Keratinocyte (primary cell): ENCODE results near the gene LRRC39. TPM values are rescaled to one million over a fixed set of nuclear protein-coding genes. Genes with fewer than 3 reads are reported as not detected.

Experiments
- DNase-seq: peaks from one replicate; pipeline ENCODE4 v3.0.0-alpha.2; 2011; ENCODE audit warnings: low read depth, missing footprints, low spot score
- FAIRE-seq: peaks from 2 replicates; lab custom pipeline; 2011; peaks lifted over from hg19 to GRCh38; lab: Jason Lieb, UNC
- H2AFZ ChIP-seq: 2 replicates; pipeline ENCODE4 v1.6.0; 2012; ENCODE audit warnings: low read length, control low read depth, inconsistent platforms; ENCODE audit not compliant: control insufficient read depth
- H3K27ac ChIP-seq: 2 replicates; pipeline ENCODE4 v1.5.1; 2011; ENCODE audit warnings: low read length; ENCODE audit not compliant: control insufficient read depth, insufficient read depth
- H3K27me3 ChIP-seq: 3 replicates; pipeline ENCODE4 v1.6.0; 2011; ENCODE audit warnings: low read length; ENCODE audit not compliant: control insufficient read depth, insufficient read depth; ENCODE audit errors: extremely low read depth
- H3K36me3 ChIP-seq, 2 experiments: 2 replicates in 1 of 2; 3 replicates in 1 of 2; pipeline ENCODE4 v1.5.1; 2011; ENCODE audit warnings: low read length in 2 of 2, mild to moderate bottlenecking in 1 of 2; ENCODE audit not compliant: control insufficient read depth in 2 of 2, insufficient read depth in 2 of 2; ENCODE audit errors: extremely low read depth in 1 of 2
- H3K4me1 ChIP-seq: 3 replicates; pipeline ENCODE4 v1.5.1; 2011; ENCODE audit warnings: low read length; ENCODE audit not compliant: control insufficient read depth, insufficient read depth; ENCODE audit errors: extremely low read depth
- H3K4me2 ChIP-seq: 3 replicates; pipeline ENCODE4 v1.6.0; 2011; ENCODE audit warnings: low read depth, low read length; ENCODE audit not compliant: control insufficient read depth, insufficient read depth; ENCODE audit errors: extremely low read depth
- H3K4me3 ChIP-seq, 3 experiments: fragments of 200-600 bp in 1 of 3; sonication (generic) in 1 of 3; 2 replicates in 2 of 3; 3 replicates in 1 of 3; pipeline ENCODE4 v1.5.1; 2011 to 2016; ENCODE audit warnings: low read length in 3 of 3, mild to moderate bottlenecking in 3 of 3, control low read depth in 2 of 3, inconsistent platforms in 1 of 3, low read depth in 1 of 3, mixed read lengths in 1 of 3, mixed run types in 1 of 3, moderate library complexity in 1 of 3; ENCODE audit not compliant: control insufficient read depth in 2 of 3, insufficient read depth in 2 of 3; ENCODE audit errors: extremely low read depth in 1 of 3
- H3K79me2 ChIP-seq: 2 replicates; pipeline ENCODE4 v1.6.0; 2012; ENCODE audit warnings: low read length; ENCODE audit not compliant: control insufficient read depth, insufficient read depth
- H3K9ac ChIP-seq: 3 replicates; pipeline ENCODE4 v1.6.0; 2011; ENCODE audit warnings: low read length; ENCODE audit not compliant: control insufficient read depth, insufficient read depth; ENCODE audit errors: extremely low read depth
- H3K9me1 ChIP-seq: 3 replicates; pipeline ENCODE4 v1.6.0; 2011; ENCODE audit warnings: low read length; ENCODE audit not compliant: control insufficient read depth, insufficient read depth; ENCODE audit errors: extremely low read depth
- H3K9me3 ChIP-seq: 2 replicates; pipeline ENCODE4 v1.5.1; 2012; ENCODE audit warnings: low read depth, low read length; ENCODE audit not compliant: control insufficient read depth
- H4K20me1 ChIP-seq: 3 replicates; pipeline ENCODE4 v1.6.0; 2011; ENCODE audit warnings: low read length; ENCODE audit not compliant: control insufficient read depth, insufficient read depth; ENCODE audit errors: extremely low read depth
- CTCF ChIP-seq, 3 experiments: IDR thresholded peaks in 1 of 3; conservative IDR thresholded peaks in 1 of 3; optimal IDR thresholded peaks in 1 of 3; 2 replicates in 2 of 3; 3 replicates in 1 of 3; pipeline versions ENCODE3 to v1.5.1; 2011; ENCODE audit warnings: low read length in 3 of 3, mild to moderate bottlenecking in 3 of 3, moderate library complexity in 2 of 3, control low read depth in 1 of 3, inconsistent platforms in 1 of 3; ENCODE audit not compliant: insufficient read depth in 2 of 3; ENCODE audit errors: extremely low read depth in 1 of 3
- EZH2 ChIP-seq: IDR thresholded peaks from one replicate; pipeline ENCODE4 v1.6.1; 2012; ENCODE audit warnings: inconsistent platforms, mild to moderate bottlenecking, low read length, moderate library complexity
- dilution Hi-C: fragments of 300-500 bp; cut with MboI; formaldehyde crosslinking; loops from one replicate; pipeline ENCODE4 v1.7.0; 2020; ENCODE audit warnings: low sequenced_read_pairs; ENCODE audit not compliant: extremely low pct_ligation_motif_present
- polyA plus RNA-seq, 5 experiments: library from polyadenylated mRNA; depleted of rRNA in 3 of 5; stranded (reverse) in 3 of 5; stranded (forward) in 1 of 5; unstranded in 1 of 5; fragments of >200 nt; gene quantifications; 1 replicate in 1 of 5; 2 replicates in 3 of 5; 3 replicates in 1 of 5; pipeline versions ENCODE4 v1.2.1 to v1.2.3, GENCODE V29; 2011 to 2012; ENCODE audit warnings: missing spikeins in 2 of 5, low read depth in 1 of 5, low replicate concordance in 1 of 5

The LRRC39 gene
- polyA plus RNA-seq, 1 donor (not counting 4 experiments of a cell fraction or from before 2014, with no cell fraction given): 0.88 TPM

GRCh38 chr1:100141192-100141591, 36.9 kb downstream of the LRRC39 start:
- FAIRE-seq: no peak
- H3K9ac ChIP-seq: no peak overlapping the region
- H3K36me3 ChIP-seq: peaks cover 14 to 21% of the 10 kb centered on the region in 2 experiments
- no peaks in the 10 kb centered on the region for H3K9me1 ChIP-seq
- H3K4me2 ChIP-seq: no peak overlapping the region
- no peaks in the 10 kb centered on the region for H3K9me3 ChIP-seq
- H3K27me3 ChIP-seq: no peaks in the 10 kb centered on the region
- H3K4me3 ChIP-seq: no peak overlapping the region
- DNase-seq: no peak
- TF ChIP-seq CTCF (optimal IDR thresholded peaks at IDR 0.05 in 1 of 3, IDR thresholded peaks at IDR 0.05 in 1 of 3, conservative IDR thresholded peaks at IDR 0.05 in 1 of 3; ENCODE audit: extremely low read depth in 1 of 3, insufficient read depth in 2 of 3, low read length in 3 of 3) (no peak), EZH2 (no peak)
- H2AFZ ChIP-seq: no peak overlapping the region
- dilution Hi-C loops: no loop called here
- no peaks in the 10 kb centered on the region for H3K4me1 ChIP-seq
- H3K79me2 ChIP-seq: no peaks in the 10 kb centered on the region
- no peak overlapping the region for H3K27ac ChIP-seq
- no peaks in the 10 kb centered on the region for H4K20me1 ChIP-seq

GRCh38 chr1:100137602-100138001, 40.5 kb downstream of the LRRC39 start:
- Histone ChIP-seq H3K4me1 (peaks cover 7% of the 10 kb centered on the region), H4K20me1 (no peaks in the 10 kb centered on the region), H3K4me2 (no peak overlapping the region), H3K9ac (no peak overlapping the region), H3K9me3 (no peaks in the 10 kb centered on the region), H3K36me3 (peaks cover 6 to 11% of the 10 kb centered on the region in 2 experiments), H3K27ac (no peak overlapping the region), H3K4me3 (no peak overlapping the region), H3K27me3 (no peaks in the 10 kb centered on the region), H2AFZ (no peak overlapping the region), H3K79me2 (peaks cover 22% of the 10 kb centered on the region), H3K9me1 (no peaks in the 10 kb centered on the region)
- no peak for TF ChIP-seq EZH2
- TF ChIP-seq CTCF (optimal IDR thresholded peaks at IDR 0.05 in 1 of 3, IDR thresholded peaks at IDR 0.05 in 1 of 3, conservative IDR thresholded peaks at IDR 0.05 in 1 of 3; ENCODE audit: extremely low read depth in 1 of 3, insufficient read depth in 2 of 3, low read length in 3 of 3): no peak
- dilution Hi-C loops: no loop called here
- DNase-seq (no peak), FAIRE-seq (no peak)
